ENCODE measurements around the gene STIM2. TPM values are rescaled to one million over a fixed set of nuclear protein-coding genes. Genes with fewer than 3 reads are reported as not detected.

Gene STIM2
- total RNA-seq, 1 donor from 2014 or later = 18.4 TPM

GRCh38 chr4:26911254-26911653 is 50.6 kb downstream of the STIM2 start:
- Mint-ChIP-seq H3K4me3 (ENCODE audit: unreplicated experiment) (no peak overlapping the region), H3K9me3 (ENCODE audit: unreplicated experiment) (no peaks in the 10 kb centered on the region)
- peaks cover 24% of the 10 kb centered on the region for H3K79me2 ChIP-seq (ENCODE audit: insufficient read depth, low read length)

GRCh38 chr4:26912069-26912468 is 51.4 kb downstream of the STIM2 start:
- Mint-ChIP-seq H3K4me1 (ENCODE audit: low read depth, unreplicated experiment) (peaks cover 12% of the 10 kb centered on the region), H3K27ac (ENCODE audit: unreplicated experiment) (no peak overlapping the region), H3K36me3 (ENCODE audit: low read depth, unreplicated experiment) (no peaks in the 10 kb centered on the region), H3K9me3 (ENCODE audit: unreplicated experiment) (no peaks in the 10 kb centered on the region), H3K4me3 (ENCODE audit: unreplicated experiment) (no peak overlapping the region), H3K27me3 (ENCODE audit: low read depth, unreplicated experiment) (no peaks in the 10 kb centered on the region)
- Histone ChIP-seq H3K9me3 (ENCODE audit: insufficient read depth, low read depth, low read length) (no peaks in the 10 kb centered on the region), H3K79me2 (ENCODE audit: insufficient read depth, low read length) (peaks cover 30% of the 10 kb centered on the region), H3K36me3 (ENCODE audit: insufficient read depth, low read length) (no peaks in the 10 kb centered on the region), H3K4me2 (ENCODE audit: low read length) (no peak overlapping the region), H3K4me3 (ENCODE audit: insufficient read depth, low read depth, low read length) (no peak overlapping the region), H3K9ac (ENCODE audit: low read length) (no peak overlapping the region), H2AFZ (ENCODE audit: low read depth, low read length) (no peak overlapping the region), H4K20me1 (ENCODE audit: insufficient read depth, low read length) (peaks cover 20% of the 10 kb centered on the region), H3K27me3 (ENCODE audit: insufficient read depth, low read length) (no peaks in the 10 kb centered on the region), H3K4me1 (ENCODE audit: insufficient read depth, low read length) (no peaks in the 10 kb centered on the region), H3K27ac (ENCODE audit: low read depth, low read length) (no peak overlapping the region)
- DNase-seq (ENCODE audit: low read depth) = no peak
- TF ChIP-seq, protein P1, sequence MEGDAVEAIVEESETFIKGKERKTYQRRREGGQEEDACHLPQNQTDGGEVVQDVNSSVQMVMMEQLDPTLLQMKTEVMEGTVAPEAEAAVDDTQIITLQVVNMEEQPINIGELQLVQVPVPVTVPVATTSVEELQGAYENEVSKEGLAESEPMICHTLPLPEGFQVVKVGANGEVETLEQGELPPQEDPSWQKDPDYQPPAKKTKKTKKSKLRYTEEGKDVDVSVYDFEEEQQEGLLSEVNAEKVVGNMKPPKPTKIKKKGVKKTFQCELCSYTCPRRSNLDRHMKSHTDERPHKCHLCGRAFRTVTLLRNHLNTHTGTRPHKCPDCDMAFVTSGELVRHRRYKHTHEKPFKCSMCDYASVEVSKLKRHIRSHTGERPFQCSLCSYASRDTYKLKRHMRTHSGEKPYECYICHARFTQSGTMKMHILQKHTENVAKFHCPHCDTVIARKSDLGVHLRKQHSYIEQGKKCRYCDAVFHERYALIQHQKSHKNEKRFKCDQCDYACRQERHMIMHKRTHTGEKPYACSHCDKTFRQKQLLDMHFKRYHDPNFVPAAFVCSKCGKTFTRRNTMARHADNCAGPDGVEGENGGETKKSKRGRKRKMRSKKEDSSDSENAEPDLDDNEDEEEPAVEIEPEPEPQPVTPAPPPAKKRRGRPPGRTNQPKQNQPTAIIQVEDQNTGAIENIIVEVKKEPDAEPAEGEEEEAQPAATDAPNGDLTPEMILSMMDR (IDR thresholded peaks at IDR 0.05; ENCODE audit: insufficient read depth, low read depth, low read length) = no peak
- TF ChIP-seq EZH2 (IDR thresholded peaks at IDR 0.05; ENCODE audit: insufficient read depth, low read length) = no peak
- no peak for FAIRE-seq

More at GRCh38 chr4:26911254-26911653, 50.6 kb downstream of the STIM2 start:
- FAIRE-seq = no peak
- Histone ChIP-seq H3K36me3 (ENCODE audit: insufficient read depth, low read length) (no peaks in the 10 kb centered on the region), H3K4me1 (ENCODE audit: insufficient read depth, low read length) (no peaks in the 10 kb centered on the region), H3K4me3 (ENCODE audit: insufficient read depth, low read depth, low read length) (no peak overlapping the region), H2AFZ (ENCODE audit: low read depth, low read length) (no peak overlapping the region), H3K27me3 (ENCODE audit: insufficient read depth, low read length) (no peaks in the 10 kb centered on the region), H3K9me3 (ENCODE audit: insufficient read depth, low read depth, low read length) (no peaks in the 10 kb centered on the region), H3K4me2 (ENCODE audit: low read length) (no peak overlapping the region), H3K9ac (ENCODE audit: low read length) (no peak overlapping the region), H4K20me1 (ENCODE audit: insufficient read depth, low read length) (peaks cover 18% of the 10 kb centered on the region), H3K27ac (ENCODE audit: low read depth, low read length) (no peak overlapping the region)
- Mint-ChIP-seq H3K36me3 (ENCODE audit: low read depth, unreplicated experiment) (no peaks in the 10 kb centered on the region), H3K4me1 (ENCODE audit: low read depth, unreplicated experiment) (peaks cover 11% of the 10 kb centered on the region), H3K27me3 (ENCODE audit: low read depth, unreplicated experiment) (no peaks in the 10 kb centered on the region), H3K27ac (ENCODE audit: unreplicated experiment) (no peak overlapping the region)
- DNase-seq (ENCODE audit: low read depth) = no peak
- TF ChIP-seq, protein P1 (IDR thresholded peaks at IDR 0.05; ENCODE audit: insufficient read depth, low read depth, low read length) = no peak
- no peak for TF ChIP-seq EZH2 (IDR thresholded peaks at IDR 0.05; ENCODE audit: insufficient read depth, low read length)

DNA sequence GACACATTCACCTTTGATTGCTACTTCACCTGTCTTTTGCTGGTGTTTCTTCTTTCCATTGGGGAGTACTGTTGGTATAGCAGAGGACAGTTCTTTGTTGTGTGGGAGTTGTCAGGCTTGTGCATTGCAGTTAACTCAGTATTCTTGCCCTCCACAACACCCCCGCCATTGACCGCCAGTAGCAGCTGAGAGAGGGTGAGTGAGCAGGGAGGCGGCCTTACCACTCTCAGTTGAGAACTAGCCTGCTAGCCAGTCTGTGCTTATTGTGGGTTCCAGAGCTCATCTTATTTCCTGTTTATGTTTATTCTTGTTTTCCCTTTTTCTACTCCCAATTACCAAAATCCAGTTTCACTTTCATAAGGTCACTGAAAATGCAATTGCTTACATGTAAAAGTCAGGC is 52.2 kb downstream of the STIM2 start:
- Mint-ChIP-seq H3K4me3 (ENCODE audit: unreplicated experiment) (no peak overlapping the region), H3K36me3 (ENCODE audit: low read depth, unreplicated experiment) (no peaks in the 10 kb centered on the region), H3K27ac (ENCODE audit: unreplicated experiment) (no peak overlapping the region), H3K27me3 (ENCODE audit: low read depth, unreplicated experiment) (no peaks in the 10 kb centered on the region), H3K9me3 (ENCODE audit: unreplicated experiment) (no peaks in the 10 kb centered on the region), H3K4me1 (ENCODE audit: low read depth, unreplicated experiment) (peaks cover 12% of the 10 kb centered on the region)
- Histone ChIP-seq H3K9me3 (ENCODE audit: insufficient read depth, low read depth, low read length) (no peaks in the 10 kb centered on the region), H3K27ac (ENCODE audit: low read depth, low read length) (no peak overlapping the region), H3K27me3 (ENCODE audit: insufficient read depth, low read length) (no peaks in the 10 kb centered on the region), H2AFZ (ENCODE audit: low read depth, low read length) (no peak overlapping the region), H3K4me1 (ENCODE audit: insufficient read depth, low read length) (no peaks in the 10 kb centered on the region), H3K9ac (ENCODE audit: low read length) (no peak overlapping the region), H3K79me2 (ENCODE audit: insufficient read depth, low read length) (peaks cover 36% of the 10 kb centered on the region), H4K20me1 (ENCODE audit: insufficient read depth, low read length) (peaks cover 20% of the 10 kb centered on the region), H3K4me2 (ENCODE audit: low read length) (no peak overlapping the region), H3K4me3 (ENCODE audit: insufficient read depth, low read depth, low read length) (no peak overlapping the region), H3K36me3 (ENCODE audit: insufficient read depth, low read length) (no peaks in the 10 kb centered on the region)
- TF ChIP-seq, protein P1 (IDR thresholded peaks at IDR 0.05; ENCODE audit: insufficient read depth, low read depth, low read length) = no peak
- no peak for TF ChIP-seq EZH2 (IDR thresholded peaks at IDR 0.05; ENCODE audit: insufficient read depth, low read length)
- no peak for DNase-seq (ENCODE audit: low read depth)
- no peak for FAIRE-seq

Measured in astrocyte (in vitro differentiated cells and primary cell).